ENCODE measurements around the gene TMEM134.

GRCh38 chr11:67432655-67433349 is 36.2 kb downstream of the TMEM134 start:
- TF ChIP-seq EP300 (IDR thresholded peaks at IDR 0.05) (no peak), CTCF (IDR thresholded peaks at IDR 0.05) (no peak), POLR2A (IDR thresholded peaks at IDR 0.05) (no peak), POLR2AphosphoS5 (IDR thresholded peaks at IDR 0.05) (no peak)

All from sigmoid colon (tissue), 4 donors.